SK-N-MC (cell line): ENCODE data around the gene ADAMTS13.
A peak's percentile ranks its signal among the peaks of the same experiment; 100 is the strongest.

Experiments used
- DNase-seq: peaks from one replicate; pipeline ENCODE4 v3.0.0-alpha.2; 2011; ENCODE audit warnings: low read depth, low spot score
- H3K27ac ChIP-seq: fragments of 200-600 bp; sonication (generic); 2 replicates; pipeline ENCODE4 v1.5.1; 2016; ENCODE audit warnings: mixed run types
- H3K36me3 ChIP-seq: fragments of 200-600 bp; sonication (generic); 2 replicates; pipeline ENCODE4 v1.6.1; 2017; ENCODE audit warnings: antibody characterized with exemption, low read length, mixed read lengths; ENCODE audit not compliant: insufficient read depth
- H3K4me3 ChIP-seq: fragments of 200-600 bp; sonication (generic); 2 replicates; pipeline ENCODE4 v1.5.1; 2016
- H3K9ac ChIP-seq: fragments of 200-600 bp; sonication (generic); 2 replicates; pipeline ENCODE4 v1.8.0; 2017; ENCODE audit warnings: mixed run types, mixed read lengths; ENCODE audit not compliant: insufficient read length
- H3K9me3 ChIP-seq: fragments of 200-600 bp; sonication (generic); 2 replicates; pipeline ENCODE4 v1.6.1; 2017; ENCODE audit warnings: low read depth, mild to moderate bottlenecking, antibody characterized with exemption, low read length, moderate library complexity, mixed read lengths
- EZH2 ChIP-seq: fragments of 200-600 bp; sonication (generic); IDR thresholded peaks from one replicate; pipeline ENCODE4 v1.6.1; 2017; ENCODE audit warnings: antibody characterized with exemption
- FOXP2 ChIP-seq: optimal IDR thresholded peaks from 2 replicates; pipeline ENCODE3; 2011; ENCODE audit warnings: mild to moderate bottlenecking, moderate library complexity; ENCODE audit not compliant: insufficient read depth; ENCODE audit errors: extremely low read length, control extremely low read depth
- POLR2AphosphoS5 ChIP-seq: IDR thresholded peaks from 2 replicates; pipeline ENCODE4 v1.6.1; 2012; ENCODE audit warnings: mild to moderate bottlenecking, low read depth, low read length, borderline replicate concordance

ADAMTS13 gene

DNA sequence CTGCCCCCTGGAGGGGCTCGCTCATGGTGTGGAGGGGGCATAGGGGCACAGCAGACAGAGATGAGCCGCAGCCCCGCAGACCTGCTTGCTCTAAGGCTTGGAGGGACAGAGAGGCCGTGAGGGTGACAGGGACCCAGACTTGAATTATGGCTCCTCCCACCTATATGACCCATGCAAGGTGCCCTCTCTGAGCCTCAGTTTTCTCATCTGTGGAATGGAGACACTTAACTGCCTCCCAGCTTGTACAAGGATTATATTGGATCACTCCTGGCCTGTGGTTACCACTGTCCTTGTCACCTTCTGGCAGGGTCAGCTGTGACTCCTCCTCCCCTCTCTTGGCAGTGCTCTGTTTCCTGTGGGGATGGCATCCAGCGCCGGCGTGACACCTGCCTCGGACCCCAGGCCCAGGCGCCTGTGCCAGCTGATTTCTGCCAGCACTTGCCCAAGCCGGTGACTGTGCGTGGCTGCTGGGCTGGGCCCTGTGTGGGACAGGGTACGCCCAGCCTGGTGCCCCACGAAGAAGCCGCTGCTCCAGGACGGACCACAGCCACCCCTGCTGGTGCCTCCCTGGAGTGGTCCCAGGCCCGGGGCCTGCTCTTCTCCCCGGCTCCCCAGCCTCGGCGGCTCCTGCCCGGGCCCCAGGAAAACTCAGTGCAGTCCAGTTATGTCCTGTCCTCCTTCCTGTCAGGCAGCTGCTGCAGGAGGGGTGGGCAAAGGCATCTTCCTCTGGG is 32.9 kb downstream of the ADAMTS13 start:
- DNase-seq: no peak
- Histone ChIP-seq H3K27ac (no peak overlapping the region), H3K4me3 (no peak overlapping the region), H3K36me3 (no peaks in the 10 kb centered on the region), H3K9me3 (no peaks in the 10 kb centered on the region), H3K9ac (no peak overlapping the region)
- TF ChIP-seq POLR2AphosphoS5 (no peak), EZH2 (no peak), FOXP2 (no peak)

DNA sequence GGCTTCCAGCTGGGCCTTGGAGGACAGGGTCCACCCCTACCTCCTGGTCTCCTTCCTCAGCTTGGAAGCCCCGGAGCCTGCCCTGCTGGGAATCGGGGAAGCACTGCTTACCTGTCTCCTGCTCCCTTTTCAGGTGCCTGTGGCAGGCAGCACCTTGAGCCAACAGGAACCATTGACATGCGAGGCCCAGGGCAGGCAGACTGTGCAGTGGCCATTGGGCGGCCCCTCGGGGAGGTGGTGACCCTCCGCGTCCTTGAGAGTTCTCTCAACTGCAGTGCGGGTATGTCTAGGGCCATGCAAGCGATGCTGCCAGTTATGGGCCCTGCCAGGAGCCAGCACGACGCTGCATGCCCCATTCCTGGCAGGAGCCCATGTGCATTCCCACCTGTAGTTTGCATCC is 33.8 kb downstream of the ADAMTS13 start:
- H3K9ac ChIP-seq: no peak overlapping the region
- H3K36me3 ChIP-seq: no peaks in the 10 kb centered on the region
- no peak for DNase-seq
- TF ChIP-seq FOXP2 (no peak), POLR2AphosphoS5 (no peak), EZH2 (no peak)
- no peak overlapping the region for H3K4me3 ChIP-seq
- H3K27ac ChIP-seq: no peak overlapping the region
- no peaks in the 10 kb centered on the region for H3K9me3 ChIP-seq

DNA sequence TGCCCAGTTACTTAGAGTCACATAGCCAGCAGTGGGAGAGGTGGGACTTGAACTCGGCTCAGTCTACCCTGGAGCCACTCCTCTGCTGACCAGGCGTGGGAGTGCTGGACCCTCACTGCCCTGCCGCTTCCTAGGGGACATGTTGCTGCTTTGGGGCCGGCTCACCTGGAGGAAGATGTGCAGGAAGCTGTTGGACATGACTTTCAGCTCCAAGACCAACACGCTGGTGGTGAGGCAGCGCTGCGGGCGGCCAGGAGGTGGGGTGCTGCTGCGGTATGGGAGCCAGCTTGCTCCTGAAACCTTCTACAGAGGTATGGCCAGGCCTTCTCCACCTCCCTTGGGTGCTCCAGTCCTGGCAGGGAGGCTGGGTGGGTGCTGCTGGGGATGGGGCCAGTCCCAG is 34.2 kb downstream of the ADAMTS13 start:
- no peak for TF ChIP-seq EZH2
- no peak for TF ChIP-seq FOXP2
- no peak for TF ChIP-seq POLR2AphosphoS5
- Histone ChIP-seq H3K9me3 (no peaks in the 10 kb centered on the region), H3K36me3 (no peaks in the 10 kb centered on the region), H3K9ac (no peak overlapping the region), H3K4me3 (no peak overlapping the region), H3K27ac (no peak overlapping the region)
- no peak for DNase-seq

DNA sequence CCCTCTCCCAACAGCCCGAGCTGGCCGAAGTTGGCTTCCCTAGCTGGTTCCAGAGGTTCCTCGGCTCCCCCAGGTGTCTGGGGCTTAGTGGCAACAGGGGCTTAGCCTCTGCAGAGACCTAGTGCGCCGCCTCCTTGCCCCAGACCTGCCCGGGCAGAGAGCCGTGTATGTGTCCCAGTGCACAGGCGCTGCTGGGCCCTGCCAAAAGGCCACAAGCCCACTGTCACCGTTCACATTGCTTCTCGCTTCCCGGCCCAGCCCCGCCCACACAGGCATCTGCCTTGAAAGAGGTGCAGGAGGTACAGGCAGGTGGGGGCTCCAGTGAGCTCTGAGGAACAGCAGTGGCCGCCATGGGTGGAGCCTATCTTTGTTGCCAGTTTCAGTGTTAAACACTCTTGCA is 35.1 kb downstream of the ADAMTS13 start:
- H3K4me3 ChIP-seq: no peak overlapping the region
- no peak overlapping the region for H3K9ac ChIP-seq
- TF ChIP-seq EZH2 (no peak), FOXP2 (no peak), POLR2AphosphoS5 (no peak)
- no peaks in the 10 kb centered on the region for H3K9me3 ChIP-seq
- H3K36me3 ChIP-seq: no peaks in the 10 kb centered on the region
- no peak overlapping the region for H3K27ac ChIP-seq
- no peak for DNase-seq

DNA sequence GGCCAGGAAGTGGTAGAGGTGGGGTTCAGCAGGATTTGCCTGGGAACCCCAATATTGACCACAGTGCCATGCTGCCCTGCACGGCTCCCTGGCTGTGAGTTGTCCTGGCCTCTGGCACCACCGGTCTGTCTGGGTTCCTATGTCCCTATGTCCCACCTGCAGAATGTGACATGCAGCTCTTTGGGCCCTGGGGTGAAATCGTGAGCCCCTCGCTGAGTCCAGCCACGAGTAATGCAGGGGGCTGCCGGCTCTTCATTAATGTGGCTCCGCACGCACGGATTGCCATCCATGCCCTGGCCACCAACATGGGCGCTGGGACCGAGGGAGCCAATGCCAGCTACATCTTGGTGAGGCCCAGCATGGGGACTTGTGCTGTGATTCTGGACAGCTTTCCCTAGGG is 35.6 kb downstream of the ADAMTS13 start:
- no peaks in the 10 kb centered on the region for H3K36me3 ChIP-seq
- TF ChIP-seq EZH2: no peak
- TF ChIP-seq POLR2AphosphoS5: no peak
- no peak for TF ChIP-seq FOXP2
- no peak overlapping the region for H3K4me3 ChIP-seq
- no peak for DNase-seq
- H3K27ac ChIP-seq: no peak overlapping the region
- H3K9ac ChIP-seq: no peak overlapping the region
- no peaks in the 10 kb centered on the region for H3K9me3 ChIP-seq

DNA sequence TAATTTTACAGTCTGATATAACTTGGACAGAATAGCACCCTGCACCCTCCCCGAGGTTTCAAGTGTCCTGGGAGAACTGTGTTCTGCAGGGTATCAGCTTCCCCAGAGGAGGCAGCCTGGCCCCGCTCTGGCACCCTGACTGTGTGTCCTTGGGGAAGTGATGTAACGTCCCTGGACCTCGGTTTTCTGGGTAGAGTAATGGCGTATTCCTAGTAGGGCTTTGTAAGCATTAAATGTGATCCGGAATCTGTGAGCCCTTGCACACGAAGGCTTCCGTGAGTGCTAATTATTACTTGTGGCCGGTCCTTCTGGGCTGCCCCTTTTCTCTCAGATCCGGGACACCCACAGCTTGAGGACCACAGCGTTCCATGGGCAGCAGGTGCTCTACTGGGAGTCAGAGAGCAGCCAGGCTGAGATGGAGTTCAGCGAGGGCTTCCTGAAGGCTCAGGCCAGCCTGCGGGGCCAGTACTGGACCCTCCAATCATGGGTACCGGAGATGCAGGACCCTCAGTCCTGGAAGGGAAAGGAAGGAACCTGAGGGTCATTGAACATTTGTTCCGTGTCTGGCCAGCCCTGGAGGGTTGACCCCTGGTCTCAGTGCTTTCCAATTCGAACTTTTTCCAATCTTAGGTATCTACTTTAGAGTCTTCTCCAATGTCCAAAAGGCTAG is 36.6 kb downstream of the ADAMTS13 start:
- Histone ChIP-seq H3K4me3 (peak overlapping the region; percentile 96), H3K9me3 (no peaks in the 10 kb centered on the region), H3K27ac (no peak overlapping the region), H3K36me3 (no peaks in the 10 kb centered on the region), H3K9ac (no peak overlapping the region)
- no peak for TF ChIP-seq EZH2
- no peak for TF ChIP-seq POLR2AphosphoS5
- TF ChIP-seq FOXP2: no peak
- no peak for DNase-seq

DNA sequence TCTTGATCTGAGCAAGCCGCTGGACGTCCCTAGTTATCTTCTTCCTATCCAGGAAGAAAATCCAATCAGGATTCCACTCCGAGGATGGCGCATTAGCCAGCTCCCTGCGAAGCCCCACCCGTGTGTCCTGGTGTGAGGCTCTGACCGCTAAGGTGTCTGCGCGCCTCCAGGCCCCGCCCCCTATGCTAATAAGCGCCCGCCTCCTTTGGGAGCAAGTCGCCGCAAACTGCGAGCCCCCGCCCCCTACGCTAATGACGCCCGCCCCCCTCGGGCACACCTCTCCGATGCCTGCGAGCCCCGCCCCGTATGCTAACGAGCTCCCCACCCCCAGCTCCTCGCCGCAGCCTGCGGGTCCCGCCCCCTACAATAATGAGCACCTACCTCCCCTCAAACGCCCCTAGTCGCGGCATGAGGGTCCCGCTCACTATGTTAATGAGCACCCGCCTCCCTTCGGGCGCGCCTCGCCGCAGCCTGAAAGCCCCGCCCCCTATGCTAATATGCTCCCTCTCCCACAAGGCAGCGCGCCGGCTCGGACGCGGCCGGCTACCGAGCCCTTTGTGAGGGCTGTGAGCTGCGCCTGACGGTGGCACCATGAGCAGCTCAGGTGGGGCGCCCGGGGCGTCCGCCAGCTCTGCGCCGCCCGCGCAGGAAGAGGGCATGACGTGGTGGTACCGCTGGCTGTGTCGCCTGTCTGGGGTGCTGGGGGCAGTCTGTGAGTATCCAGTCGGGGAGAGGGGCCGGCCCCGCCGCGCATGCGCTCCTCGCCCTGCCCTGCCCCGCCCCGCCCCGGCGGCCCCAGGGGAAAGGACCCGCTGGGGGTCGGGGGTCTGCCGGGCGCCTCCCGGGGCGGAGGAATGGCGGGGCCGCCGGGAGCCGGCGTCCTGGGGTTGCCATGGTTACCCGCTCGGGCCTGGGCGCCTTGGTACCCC is 37.6 kb downstream of the ADAMTS13 start, which contains the start of gene CACFD1:
Gene CACFD1 (plus strand): TSS at position 503 of the 929 bp plus-strand sequence. CDS start 89 bp downstream, at position 592.
- DNase-seq: peak; percentile 47
- H3K36me3 ChIP-seq: no peaks in the 10 kb centered on the region
- H3K9me3 ChIP-seq: no peaks in the 10 kb centered on the region
- peak within 1 kb of the TSS; percentile 78 for H3K27ac ChIP-seq
- peak within 1 kb of the TSS; percentile 96 for H3K4me3 ChIP-seq
- TF ChIP-seq FOXP2: peak; percentile 46
- peak; percentile 78 for TF ChIP-seq POLR2AphosphoS5
- no peak for TF ChIP-seq EZH2
- peak within 1 kb of the TSS; percentile 82 for H3K9ac ChIP-seq
